OCI-M2 (cell line): ENCODE data around the gene BET1L.

ENCODE experiments used
- DNase-seq: peaks from one replicate; lab custom pipeline; 2025; ENCODE audit not compliant: unreplicated experiment; lab: John Stamatoyannopoulos, UW

Gene BET1L

DNA sequence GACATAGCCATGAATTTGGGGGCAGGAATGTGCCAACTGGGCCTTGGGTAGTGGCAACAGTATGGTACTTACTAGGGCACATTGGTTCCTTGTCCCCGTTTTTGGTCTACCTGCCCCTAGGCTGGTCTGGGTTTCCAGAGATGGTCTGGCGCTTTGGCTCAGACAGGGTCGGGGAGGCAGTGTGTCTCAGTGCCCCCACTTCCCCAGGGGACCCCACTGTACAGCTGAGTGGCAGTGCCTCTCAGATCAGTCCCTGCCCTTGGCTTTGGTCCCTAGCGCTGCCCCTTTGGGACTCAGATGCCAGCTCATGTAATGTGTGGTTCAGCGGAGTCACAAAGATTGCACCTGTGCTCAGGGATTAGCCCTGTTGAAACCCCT lies 3.6 kb upstream of the BET1L start:
- DNase-seq: no peak

DNA sequence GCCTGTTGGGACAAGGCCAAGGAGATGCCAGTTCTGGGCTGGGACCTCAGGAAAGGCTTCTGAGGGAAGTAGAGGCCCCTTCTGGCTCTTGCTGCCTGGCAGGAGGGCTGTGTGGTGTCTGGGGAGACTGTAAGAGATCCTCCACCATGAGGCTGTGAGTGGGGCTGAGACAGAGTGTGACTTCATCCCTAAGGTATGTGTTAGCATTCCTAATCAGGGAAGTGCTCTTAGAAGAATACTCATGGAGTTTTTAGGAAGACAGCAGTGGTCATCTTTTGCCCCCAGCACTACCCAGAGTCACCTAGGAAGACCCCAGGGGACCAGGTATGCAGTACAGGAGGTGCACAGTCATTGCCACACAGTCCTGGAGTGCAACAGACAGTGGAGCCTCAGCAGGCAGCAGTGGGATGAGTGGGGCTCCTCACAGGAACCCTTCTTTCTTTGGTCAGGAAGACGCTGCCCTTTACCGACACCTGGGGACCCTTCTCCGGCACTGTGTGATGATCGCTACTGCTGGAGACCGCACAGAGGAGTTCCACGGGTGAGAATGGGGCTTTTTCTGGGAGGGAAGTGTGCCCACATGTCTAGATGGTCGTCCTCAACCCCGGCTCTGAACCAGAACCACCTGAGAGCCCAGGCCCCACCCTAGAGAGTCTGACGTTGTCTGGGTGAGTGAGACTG lies 3.1 kb upstream of the BET1L start:
- no peak for DNase-seq

GRCh38 chr11:209275-210121 lies 2.3 kb upstream of the BET1L start:
- DNase-seq: no peak

DNA sequence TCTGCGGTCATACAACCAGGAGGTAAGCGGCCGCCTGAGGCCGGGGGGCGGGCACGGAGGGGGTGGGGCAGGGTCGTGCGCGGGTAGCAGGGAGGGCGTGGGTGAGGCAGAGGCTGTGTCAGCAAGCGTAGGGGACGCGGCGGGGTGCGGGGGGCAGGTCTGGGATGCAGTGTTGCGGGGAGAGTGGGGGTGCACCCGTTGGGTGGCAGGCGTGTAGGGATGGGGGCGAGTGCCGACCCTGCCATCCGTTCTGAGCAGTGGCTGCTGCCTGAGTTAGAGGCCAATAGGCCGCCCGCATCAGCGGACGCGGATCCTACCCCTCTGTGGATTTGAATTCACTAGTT lies 1.7 kb upstream of the BET1L start:
- DNase-seq: no peak

GRCh38 chr11:208181-208916 lies 1.1 kb upstream of the BET1L start:
- DNase-seq: no peak

GRCh38 chr11:207863-208180 lies 623 bp upstream of the BET1L start:
- DNase-seq: no peak

GRCh38 chr11:206526-207207 lies 532 bp downstream of the BET1L start:
- DNase-seq: no peak

GRCh38 chr11:206002-206384 lies 1.2 kb downstream of the BET1L start:
- no peak for DNase-seq

DNA sequence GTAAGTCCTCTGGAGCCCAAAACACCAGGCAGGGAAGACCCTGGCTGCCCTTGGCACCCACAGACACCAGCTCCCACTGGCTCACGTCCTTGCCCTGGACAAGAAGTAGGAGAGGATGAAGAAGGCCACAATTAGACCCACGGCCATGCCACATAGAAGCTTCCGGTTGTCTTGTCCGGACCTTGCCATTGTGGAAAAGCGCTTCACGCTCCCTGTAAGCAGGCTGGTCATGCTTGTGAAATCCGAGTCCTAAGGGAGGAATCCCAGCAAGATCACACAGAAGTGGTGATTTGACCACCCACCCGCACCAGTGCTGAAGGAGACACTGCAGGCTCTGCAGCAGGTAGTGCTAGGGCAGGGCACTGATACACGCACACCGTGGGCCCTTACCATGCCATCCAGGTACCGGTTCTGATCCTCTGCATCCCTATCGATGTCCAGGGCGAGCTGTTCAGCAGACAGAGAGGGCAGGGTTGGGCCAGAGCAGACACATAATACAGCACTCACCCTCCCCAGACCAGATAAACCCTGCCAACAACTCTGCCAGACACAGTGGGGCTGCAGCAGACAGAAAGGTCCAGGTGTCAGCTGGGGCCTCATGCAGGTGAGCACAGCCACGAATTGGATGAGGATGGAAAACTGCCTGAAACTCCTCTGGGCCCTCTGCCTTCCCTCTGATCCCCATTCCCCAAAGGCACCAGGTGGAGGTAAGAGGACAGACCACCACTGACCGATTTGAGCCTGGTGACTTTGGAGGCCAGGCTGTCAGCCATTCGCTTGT lies 1.8 kb downstream of the BET1L start:
- DNase-seq: no peak

GRCh38 chr11:204587-205109 lies 2.6 kb downstream of the BET1L start:
- no peak for DNase-seq

GRCh38 chr11:203945-204586 lies 3.1 kb downstream of the BET1L start:
- no peak for DNase-seq

DNA sequence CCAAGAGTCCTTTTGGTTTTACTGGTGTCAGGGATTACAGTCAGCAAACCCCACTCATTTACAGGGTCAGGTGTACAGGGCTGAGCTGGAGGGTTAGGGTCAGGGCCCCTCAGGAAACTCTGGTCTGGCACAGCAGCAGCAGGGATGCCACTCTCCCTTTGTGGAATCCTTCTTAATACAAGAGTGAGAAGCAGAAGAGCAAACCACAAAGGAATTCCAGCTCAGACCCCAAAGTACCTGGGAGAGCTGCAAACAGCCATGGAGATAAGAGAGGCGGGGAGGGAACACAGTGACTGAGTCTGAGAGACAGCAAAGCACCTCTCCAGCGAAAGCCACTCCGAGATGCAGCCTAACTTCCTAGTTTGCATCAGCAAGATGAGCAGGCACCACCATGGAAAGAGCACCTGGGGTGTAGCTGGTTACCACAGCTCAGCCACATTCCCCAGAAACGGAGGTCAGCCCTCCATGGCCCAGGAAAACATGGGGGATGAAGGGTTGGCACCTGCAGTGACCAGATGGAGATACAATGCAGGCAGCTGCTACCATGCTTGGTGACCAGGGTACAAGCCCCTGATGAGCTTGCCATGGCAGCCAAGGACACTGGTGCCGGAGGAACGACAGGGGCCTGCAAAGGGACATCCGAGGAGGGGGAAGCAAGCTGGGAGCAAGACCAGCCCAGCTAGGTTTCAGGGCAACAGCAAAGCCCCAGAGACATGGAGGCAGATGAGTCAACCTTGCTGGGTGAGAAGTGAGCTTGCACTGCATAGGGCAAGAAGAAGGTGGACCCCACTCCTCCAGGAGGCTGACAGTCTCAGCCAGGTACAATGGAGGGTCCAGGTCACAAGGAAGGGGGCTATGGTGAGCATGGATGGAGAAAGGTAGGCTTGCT lies 3.9 kb downstream of the BET1L start:
- no peak for DNase-seq

DNA sequence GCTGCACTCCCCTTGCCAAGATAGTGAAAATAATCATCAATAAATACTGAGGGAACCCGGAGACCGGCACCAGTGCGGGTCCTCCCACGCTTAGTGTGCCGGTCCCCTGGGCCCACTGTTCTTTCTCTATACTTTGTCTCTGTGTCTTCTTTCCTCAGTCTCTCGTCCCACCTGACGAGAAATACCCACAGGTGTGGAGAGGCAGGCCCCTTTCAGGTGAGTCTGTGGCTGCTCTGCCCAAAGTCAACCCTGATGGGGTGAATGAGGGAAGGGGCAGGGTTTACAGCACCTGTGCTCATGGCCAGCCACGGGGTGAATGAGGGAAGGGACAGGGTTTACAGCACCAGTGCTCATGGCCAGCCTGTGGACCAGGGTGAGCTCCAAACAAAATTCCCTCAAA lies 4.7 kb downstream of the BET1L start:
- DNase-seq: no peak

- peak; percentile 84 for DNase-seq
These were observed 5.2 kb downstream of the BET1L start for GRCh38 chr11:201966-202365.

DNA sequence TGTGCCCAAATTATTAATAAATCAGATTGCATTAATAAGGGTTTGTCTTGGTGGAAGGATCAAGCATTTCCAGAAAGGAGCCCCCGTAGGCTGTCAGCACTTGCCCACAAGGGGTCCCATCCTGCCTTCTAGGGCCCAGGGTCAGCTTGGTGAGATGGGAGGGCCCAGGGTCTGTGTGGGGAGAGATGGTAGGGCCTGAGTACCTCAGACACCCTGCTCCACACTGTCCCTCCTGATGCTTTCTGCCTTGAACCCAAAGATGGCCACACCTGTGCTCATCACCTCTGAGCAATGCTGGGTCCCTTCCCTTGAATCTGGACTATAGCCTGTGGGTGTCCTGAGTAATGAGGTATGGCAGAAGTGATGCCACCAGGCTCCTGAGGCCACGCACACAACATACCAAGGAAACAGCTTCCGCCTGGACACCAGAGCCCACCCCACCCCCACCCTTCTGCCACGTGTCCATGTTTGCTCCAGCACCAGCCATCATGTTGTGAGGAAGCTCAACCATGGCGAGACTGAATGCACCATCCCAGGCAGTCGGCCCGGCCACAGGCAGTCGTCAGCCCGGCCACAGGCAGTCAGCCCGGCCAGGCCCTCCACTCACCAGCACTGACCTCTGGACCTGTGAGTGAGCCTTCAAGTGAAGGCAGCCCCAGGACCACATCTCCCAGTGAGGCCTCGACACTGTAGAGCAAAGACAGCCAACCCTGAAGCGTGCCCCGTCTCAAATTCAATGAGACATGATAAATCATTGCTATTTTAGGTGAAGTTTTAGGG lies 6.8 kb downstream of the BET1L start:
- no peak for DNase-seq

DNA sequence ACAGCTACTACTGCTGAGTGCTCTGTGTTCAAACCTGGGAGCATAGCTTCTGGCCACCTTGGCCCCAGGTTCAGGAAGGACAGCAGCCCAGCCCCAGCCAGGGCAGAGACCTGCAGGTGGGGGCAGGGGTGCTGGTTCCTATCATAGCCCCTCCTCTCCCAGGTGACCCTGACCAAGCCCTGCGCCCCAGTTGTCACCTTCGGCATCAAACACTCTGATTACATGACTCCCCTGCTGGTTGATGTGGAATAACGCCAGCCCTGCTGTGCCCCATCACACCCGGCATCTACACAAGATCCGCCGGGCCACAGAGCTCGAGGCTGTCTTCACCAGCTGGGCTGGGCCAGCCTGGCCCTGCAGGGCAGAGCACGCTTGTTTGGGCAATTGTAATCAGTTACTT lies 7.4 kb downstream of the BET1L start:
- no peak for DNase-seq

DNA sequence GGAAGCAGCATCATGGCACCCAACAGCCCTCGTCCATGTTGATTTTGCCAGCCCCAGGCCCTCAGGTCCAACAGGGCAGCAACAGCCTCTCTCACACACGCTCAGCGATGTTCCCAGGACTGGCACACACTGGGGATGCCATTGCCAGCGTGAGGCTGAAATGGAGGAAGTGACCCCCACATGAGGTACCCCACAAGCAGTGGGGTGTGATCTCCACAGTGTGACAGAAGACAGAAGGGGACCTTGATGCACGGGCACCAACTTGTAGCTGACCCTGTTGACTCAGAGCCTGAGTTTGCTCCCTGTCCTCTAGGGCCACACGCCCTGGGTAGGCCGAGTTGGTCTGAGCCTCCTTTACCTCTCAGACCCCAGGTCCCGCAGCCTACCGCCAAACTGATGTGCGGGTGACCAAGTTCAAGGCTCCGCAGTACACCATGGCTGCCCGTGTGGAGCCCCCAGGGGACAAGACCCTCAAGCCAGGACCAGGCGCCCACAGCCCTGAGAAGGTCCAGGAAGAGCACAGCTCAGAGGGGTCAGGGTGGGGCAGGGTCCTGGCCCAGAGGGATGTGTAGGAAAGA lies 8.1 kb downstream of the BET1L start:
- no peak for DNase-seq

DNA sequence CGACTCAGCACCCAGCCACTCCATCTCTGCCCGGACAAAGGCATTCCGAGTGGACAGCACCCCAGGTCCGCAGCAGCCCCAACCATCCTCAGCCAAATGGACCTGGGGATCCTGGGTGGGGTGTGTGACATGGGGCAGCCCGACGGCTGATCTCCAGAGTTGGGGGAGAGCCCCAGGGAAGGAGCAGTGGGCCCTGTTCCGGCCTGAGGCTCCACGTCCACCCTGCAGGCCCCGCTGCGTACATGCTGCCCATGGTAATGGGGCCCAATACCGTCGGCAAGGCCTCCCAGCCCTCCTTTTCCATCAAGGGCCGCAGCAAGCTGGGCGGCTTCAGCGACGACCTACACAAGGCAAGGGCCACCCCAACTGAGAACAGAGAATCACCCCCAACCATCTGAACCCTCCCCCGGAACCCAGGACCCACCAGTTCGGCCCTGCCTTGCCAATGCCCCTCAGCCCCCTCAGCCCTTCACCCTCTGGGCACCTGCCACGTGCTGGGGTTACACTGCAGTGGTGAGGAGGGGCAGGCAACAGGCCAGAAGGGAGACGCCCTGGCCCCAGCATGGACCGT lies 8.9 kb downstream of the BET1L start:
- no peak for DNase-seq
